CD14-positive monocyte (primary cell): ENCODE data around the gene MITF. TPM values are rescaled to one million over a fixed set of nuclear protein-coding genes. Genes with fewer than 3 reads are reported as not detected.

Experiments used
- DNase-seq, 3 donors: peaks; one replicate each; pipeline ENCODE4 v3.0.0-alpha.2; 2011 to 2022
- H2AFZ ChIP-seq: 2 replicates; pipeline ENCODE4 v1.6.0; 2012; ENCODE audit warnings: mild to moderate bottlenecking, low read depth, low read length, inconsistent platforms; ENCODE audit not compliant: insufficient read depth, poor library complexity, severe bottlenecking
- H3K27ac ChIP-seq, 2 donors: 1 replicate in 1 of 2; 2 replicates in 1 of 2; pipeline ENCODE4 v1.5.1; 2012 to 2013; ENCODE audit warnings: low read length in 2 of 2, control low read depth in 1 of 2, inconsistent platforms in 1 of 2, low read depth in 1 of 2, mild to moderate bottlenecking in 1 of 2
- H3K27me3 ChIP-seq, 2 donors: one replicate each; pipeline versions ENCODE4 v1.6.0 to v1.6.1; 2011 to 2013; ENCODE audit warnings: low read length in 2 of 2; ENCODE audit not compliant: control insufficient read depth in 2 of 2, insufficient read depth in 2 of 2
- H3K36me3 ChIP-seq, 2 donors: replicated peaks in 1 of 2; 1 replicate in 1 of 2; 2 replicates in 1 of 2; pipeline versions ENCODE4 v1.5.1 to v1.6.1; 2012 to 2013; ENCODE audit warnings: low read length in 2 of 2, control low read depth in 1 of 2, inconsistent platforms in 1 of 2, mild to moderate bottlenecking in 1 of 2; ENCODE audit not compliant: insufficient read depth in 2 of 2, control insufficient read depth in 1 of 2
- H3K4me1 ChIP-seq, 2 donors: 1 replicate in 1 of 2; 2 replicates in 1 of 2; pipeline versions ENCODE4 v1.5.1 to v1.6.1; 2012 to 2013; ENCODE audit warnings: low read length in 2 of 2, control low read depth in 1 of 2, inconsistent platforms in 1 of 2, mild to moderate bottlenecking in 1 of 2, moderate library complexity in 1 of 2; ENCODE audit not compliant: insufficient read depth in 2 of 2, control insufficient read depth in 1 of 2
- H3K4me2 ChIP-seq: replicated peaks from 2 replicates; pipeline ENCODE3; 2012; ENCODE audit warnings: low read length, moderate library complexity, mild to moderate bottlenecking; ENCODE audit not compliant: poor library complexity, severe bottlenecking; ENCODE audit errors: extremely low read depth
- H3K4me3 ChIP-seq, 3 experiments: fragments of 200-600 bp in 1 of 3; sonication (generic) in 1 of 3; replicated peaks in 1 of 3; 1 replicate in 2 of 3; 2 replicates in 1 of 3; pipeline ENCODE4 v1.5.1; 2011 to 2013; ENCODE audit warnings: low read length in 3 of 3, mild to moderate bottlenecking in 3 of 3, control low read depth in 2 of 3, low read depth in 2 of 3, inconsistent platforms in 1 of 3, moderate library complexity in 1 of 3
- H3K79me2 ChIP-seq: 2 replicates; pipeline ENCODE4 v1.6.0; 2012; ENCODE audit warnings: mild to moderate bottlenecking, control low read depth, inconsistent platforms, low read length, moderate library complexity; ENCODE audit not compliant: insufficient read depth
- H3K9ac ChIP-seq: 2 replicates; pipeline ENCODE4 v1.6.0; 2017; ENCODE audit warnings: low read length, mild to moderate bottlenecking; ENCODE audit not compliant: insufficient read depth, poor library complexity, severe bottlenecking
- H3K9me3 ChIP-seq, 2 donors: replicated peaks in 1 of 2; 1 replicate in 1 of 2; 2 replicates in 1 of 2; pipeline versions ENCODE4 v1.5.1 to v1.6.1; 2012 to 2013; ENCODE audit warnings: low read length in 2 of 2, control low read depth in 1 of 2; ENCODE audit not compliant: control insufficient read depth in 1 of 2, insufficient read depth in 1 of 2
- H4K20me1 ChIP-seq: 2 replicates; pipeline ENCODE4 v1.6.0; 2012; ENCODE audit warnings: mild to moderate bottlenecking, low read length, control low read depth, moderate library complexity; ENCODE audit not compliant: insufficient read depth
- H3K27ac Mint-ChIP-seq, 7 donors: one replicate each; pipeline ENCODE4 v1.8.0; 2020; ENCODE audit warnings: mild to moderate bottlenecking in 7 of 7, mixed read lengths in 7 of 7, moderate library complexity in 6 of 7, inconsistent platforms in 2 of 7
- H3K27me3 Mint-ChIP-seq, 3 donors: one replicate each; pipeline ENCODE4 v1.8.0; 2021 to 2022; ENCODE audit warnings: low read depth in 3 of 3, mild to moderate bottlenecking in 3 of 3, mixed read lengths in 3 of 3, moderate library complexity in 3 of 3, inconsistent platforms in 1 of 3
- H3K36me3 Mint-ChIP-seq, 2 donors: one replicate each; pipeline ENCODE4 v1.8.0; 2020; ENCODE audit warnings: mixed read lengths in 2 of 2, inconsistent platforms in 1 of 2, mild to moderate bottlenecking in 1 of 2
- H3K4me1 Mint-ChIP-seq: one replicate; pipeline ENCODE4 v1.8.0; 2020; ENCODE audit warnings: mild to moderate bottlenecking, mixed read lengths
- H3K4me3 Mint-ChIP-seq, 2 donors: one replicate each; pipeline ENCODE4 v1.8.0; 2020; ENCODE audit warnings: mild to moderate bottlenecking in 2 of 2, mixed read lengths in 2 of 2, moderate library complexity in 1 of 2
- H3K9me3 Mint-ChIP-seq, 7 donors: one replicate each; pipeline ENCODE4 v1.8.0; 2020 to 2022; ENCODE audit warnings: mixed read lengths in 7 of 7, mild to moderate bottlenecking in 6 of 7, moderate library complexity in 6 of 7, inconsistent platforms in 2 of 7
- CTCF ChIP-seq: fragments of 200-600 bp; IDR thresholded peaks from one replicate; pipeline ENCODE4 v1.8.0; 2022; ENCODE audit warnings: antibody characterized with exemption, mild to moderate bottlenecking
- WGBS: methylation state at CpG from one replicate; pipeline ENCODE4 v1.1.5; 2013; ENCODE audit warnings: missing lambda C conversion rate; ENCODE audit not compliant: insufficient coverage; 5-methylcytosine and 5-hydroxymethylcytosine counted together
- intact Hi-C, 2 donors: fragments of 100-400 bp; cut with micrococcal nuclease; formaldehyde crosslinking; loops; one replicate each; pipeline versions ENCODE4 v1.15.0 to v1.15.1; 2023
- polyA plus RNA-seq, 3 donors: library from polyadenylated mRNA; depleted of rRNA in 1 of 3; unstranded in 2 of 3; stranded (reverse) in 1 of 3; fragments of 300-500 nt in 2 of 3; fragments of >200 nt in 1 of 3; fragmentation: Illumina TruSeq in 2 of 3; gene quantifications; 1 replicate in 2 of 3; 2 replicates in 1 of 3; pipeline ENCODE4 v1.2.3, GENCODE V29; 2012 to 2021

Gene MITF
- polyA plus RNA-seq, 3 donors = 7.0 to 15.1 (median 12.1) TPM

GRCh38 chr3:69718866-69719586 is 20.2 kb upstream of the MITF start:
- no peak overlapping the region for H3K4me3 ChIP-seq
- WGBS = 94% methylated on average over 2 of the region's 5 CpGs
- peaks cover 19% of the 10 kb centered on the region for H3K4me1 Mint-ChIP-seq
- intact Hi-C loops = no loop called here
- H3K79me2 ChIP-seq = no peaks in the 10 kb centered on the region
- no peaks in the 10 kb centered on the region for H4K20me1 ChIP-seq
- no peak for TF ChIP-seq CTCF
- peak overlapping the region in 1 of 7 donors; percentile 36 for H3K27ac Mint-ChIP-seq
- H3K27ac ChIP-seq = no peak overlapping the region
- H3K9me3 Mint-ChIP-seq = no peaks in the 10 kb centered on the region
- no peak overlapping the region for H3K9ac ChIP-seq
- H3K36me3 ChIP-seq = no peaks in the 10 kb centered on the region
- no peaks in the 10 kb centered on the region for H3K9me3 ChIP-seq
- H3K4me1 ChIP-seq = peaks cover 7 to 8% of the 10 kb centered on the region in 2 donors
- H3K27me3 Mint-ChIP-seq = peaks cover 0 to 5% (median 3%) of the 10 kb centered on the region in 3 donors
- no peak overlapping the region for H3K4me2 ChIP-seq
- no peak overlapping the region for H3K4me3 Mint-ChIP-seq
- DNase-seq = no peak
- H3K27me3 ChIP-seq = no peaks in the 10 kb centered on the region
- H2AFZ ChIP-seq = no peak overlapping the region
- H3K36me3 Mint-ChIP-seq = no peaks in the 10 kb centered on the region

GRCh38 chr3:69719587-69720122 is 19.6 kb upstream of the MITF start:
- Histone ChIP-seq H3K79me2 (no peaks in the 10 kb centered on the region), H3K9me3 (no peaks in the 10 kb centered on the region), H3K4me3 (no peak overlapping the region), H4K20me1 (no peaks in the 10 kb centered on the region), H3K27ac (no peak overlapping the region), H2AFZ (no peak overlapping the region), H3K36me3 (no peaks in the 10 kb centered on the region), H3K4me1 (peaks cover 7 to 8% of the 10 kb centered on the region in 2 donors), H3K9ac (no peak overlapping the region), H3K4me2 (no peak overlapping the region), H3K27me3 (no peaks in the 10 kb centered on the region)
- no peak overlapping the region for H3K27ac Mint-ChIP-seq
- TF ChIP-seq CTCF = no peak
- H3K9me3 Mint-ChIP-seq = no peaks in the 10 kb centered on the region
- no peak for DNase-seq
- intact Hi-C loops = no loop called here
- H3K36me3 Mint-ChIP-seq = no peaks in the 10 kb centered on the region
- WGBS = no CpG with 5 or more reads among the region's 3 CpGs
- H3K4me3 Mint-ChIP-seq = no peak overlapping the region
- H3K4me1 Mint-ChIP-seq = peaks cover 19% of the 10 kb centered on the region
- peaks cover 0 to 5% (median 3%) of the 10 kb centered on the region in 3 donors for H3K27me3 Mint-ChIP-seq
